ENCODE measurements around the gene ASPHD2.

The ASPHD2 gene

GRCh38 chr22:26461188-26461810 lies 32.2 kb downstream of the ASPHD2 start:
- Histone ChIP-seq H3K36me3 (peaks cover 32% of the 10 kb centered on the region), H3K4me1 (peaks cover 7% of the 10 kb centered on the region; the same call in 1 of the 2 replicates), H3K27me3 (no peaks in the 10 kb centered on the region), H3K4me3 (ENCODE audit: low read depth, low read length) (no peak overlapping the region), H3K9me3 (no peaks in the 10 kb centered on the region)
- TF ChIP-seq, protein P1, sequence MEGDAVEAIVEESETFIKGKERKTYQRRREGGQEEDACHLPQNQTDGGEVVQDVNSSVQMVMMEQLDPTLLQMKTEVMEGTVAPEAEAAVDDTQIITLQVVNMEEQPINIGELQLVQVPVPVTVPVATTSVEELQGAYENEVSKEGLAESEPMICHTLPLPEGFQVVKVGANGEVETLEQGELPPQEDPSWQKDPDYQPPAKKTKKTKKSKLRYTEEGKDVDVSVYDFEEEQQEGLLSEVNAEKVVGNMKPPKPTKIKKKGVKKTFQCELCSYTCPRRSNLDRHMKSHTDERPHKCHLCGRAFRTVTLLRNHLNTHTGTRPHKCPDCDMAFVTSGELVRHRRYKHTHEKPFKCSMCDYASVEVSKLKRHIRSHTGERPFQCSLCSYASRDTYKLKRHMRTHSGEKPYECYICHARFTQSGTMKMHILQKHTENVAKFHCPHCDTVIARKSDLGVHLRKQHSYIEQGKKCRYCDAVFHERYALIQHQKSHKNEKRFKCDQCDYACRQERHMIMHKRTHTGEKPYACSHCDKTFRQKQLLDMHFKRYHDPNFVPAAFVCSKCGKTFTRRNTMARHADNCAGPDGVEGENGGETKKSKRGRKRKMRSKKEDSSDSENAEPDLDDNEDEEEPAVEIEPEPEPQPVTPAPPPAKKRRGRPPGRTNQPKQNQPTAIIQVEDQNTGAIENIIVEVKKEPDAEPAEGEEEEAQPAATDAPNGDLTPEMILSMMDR (IDR thresholded peaks at IDR 0.05; ENCODE audit: low read depth, low read length) = peak; percentile 95
- peak; percentile 87 for DNase-seq

DNA sequence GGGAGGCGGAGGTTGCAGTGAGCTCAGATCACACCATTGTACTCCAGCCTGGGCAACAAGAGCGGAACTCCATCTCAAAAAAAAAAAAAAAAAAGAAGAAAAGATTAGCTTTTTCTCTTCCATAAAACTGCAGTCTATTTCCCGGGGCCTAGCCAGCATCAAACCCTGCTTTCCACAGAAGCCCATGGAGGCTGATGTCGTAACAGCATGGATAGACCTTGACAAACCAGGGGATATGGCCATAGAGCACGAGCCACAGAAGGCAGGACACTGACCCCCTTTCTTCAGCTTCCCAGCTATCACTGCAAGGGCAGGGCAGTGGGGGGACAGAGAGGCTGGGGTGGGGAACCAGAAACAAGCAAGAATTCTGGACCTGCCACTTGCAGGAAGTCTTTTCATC lies 33.0 kb downstream of the ASPHD2 start:
- Histone ChIP-seq H3K9me3 (no peaks in the 10 kb centered on the region), H3K27me3 (no peaks in the 10 kb centered on the region), H3K4me1 (peaks cover 7% of the 10 kb centered on the region; the same call in 1 of the 2 replicates), H3K36me3 (peaks cover 32% of the 10 kb centered on the region), H3K4me3 (ENCODE audit: low read depth, low read length) (no peak overlapping the region)
- no peak for DNase-seq
- TF ChIP-seq, protein P1 (IDR thresholded peaks at IDR 0.05; ENCODE audit: low read depth, low read length) = no peak

DNA sequence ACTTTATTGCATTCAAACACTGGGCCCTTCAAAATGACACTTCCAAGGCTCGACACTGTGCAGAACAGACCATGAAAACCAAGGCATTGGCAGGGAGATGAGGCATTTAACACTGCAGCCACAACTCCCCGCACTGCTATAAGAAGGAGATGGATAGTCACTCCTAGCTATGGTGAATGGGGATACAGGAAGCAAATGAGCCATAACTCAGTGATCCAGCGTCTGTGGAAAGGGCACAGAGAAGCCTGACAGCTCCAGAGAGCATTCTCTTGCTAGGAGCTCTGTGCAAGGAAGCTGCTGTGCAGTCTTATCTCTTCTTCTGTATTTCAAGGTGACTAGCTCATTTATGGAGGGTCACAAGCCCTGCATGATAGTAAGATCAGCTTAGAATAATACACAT lies 33.6 kb downstream of the ASPHD2 start:
- Histone ChIP-seq H3K36me3 (peaks cover 32% of the 10 kb centered on the region), H3K9me3 (no peaks in the 10 kb centered on the region), H3K4me1 (peaks cover 7% of the 10 kb centered on the region; the same call in 1 of the 2 replicates), H3K4me3 (ENCODE audit: low read depth, low read length) (no peak overlapping the region), H3K27me3 (no peaks in the 10 kb centered on the region)
- TF ChIP-seq, protein P1 (IDR thresholded peaks at IDR 0.05; ENCODE audit: low read depth, low read length) = no peak
- DNase-seq = no peak

DNA sequence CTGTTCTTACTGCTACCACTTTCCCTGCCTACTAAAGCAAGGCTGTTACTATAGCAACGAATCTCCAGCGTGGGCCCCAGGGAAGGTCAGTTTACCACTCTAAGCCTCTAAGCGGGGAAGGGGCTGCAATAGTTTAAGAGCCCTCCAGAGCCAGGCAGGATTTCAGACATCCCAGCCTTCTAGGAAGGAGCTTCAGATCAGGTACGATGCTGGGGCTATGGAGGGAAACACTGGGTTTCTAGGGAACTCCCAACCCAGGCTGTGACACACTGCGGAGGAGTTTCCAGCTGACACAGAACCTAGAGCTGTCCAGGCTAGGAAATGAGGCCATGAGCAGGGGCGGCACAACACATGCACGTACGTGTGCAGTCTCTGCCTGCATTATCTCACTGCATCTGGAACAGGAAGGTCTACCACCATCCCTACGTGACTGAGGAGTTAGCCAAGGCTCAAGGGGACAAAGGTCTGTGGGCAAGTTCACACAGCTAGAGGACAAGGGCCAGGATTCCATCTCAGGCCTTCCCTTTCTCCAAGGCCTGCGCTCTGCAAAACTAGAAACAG lies 34.1 kb downstream of the ASPHD2 start:
- Histone ChIP-seq H3K4me1 (peaks cover 7% of the 10 kb centered on the region; the same call in 1 of the 2 replicates), H3K9me3 (no peaks in the 10 kb centered on the region), H3K36me3 (peaks cover 32% of the 10 kb centered on the region), H3K27me3 (no peaks in the 10 kb centered on the region), H3K4me3 (ENCODE audit: low read depth, low read length) (no peak overlapping the region)
- TF ChIP-seq, protein P1 (IDR thresholded peaks at IDR 0.05; ENCODE audit: low read depth, low read length) = no peak
- DNase-seq = no peak

- DNase-seq = no peak
- H3K36me3 ChIP-seq = peaks cover 38% of the 10 kb centered on the region
- H3K4me3 ChIP-seq (ENCODE audit: low read depth, low read length) = no peak overlapping the region
- TF ChIP-seq, protein P1 (IDR thresholded peaks at IDR 0.05; ENCODE audit: low read depth, low read length) = no peak
- H3K4me1 ChIP-seq = peaks cover 7% of the 10 kb centered on the region; the same call in 1 of the 2 replicates
- H3K27me3 ChIP-seq = no peaks in the 10 kb centered on the region
- H3K9me3 ChIP-seq = no peaks in the 10 kb centered on the region
These were observed 34.6 kb downstream of the ASPHD2 start for GRCh38 chr22:26463688-26464087.

GRCh38 chr22:26464312-26464711 lies 35.3 kb downstream of the ASPHD2 start:
- no peaks in the 10 kb centered on the region for H3K27me3 ChIP-seq
- no peaks in the 10 kb centered on the region for H3K9me3 ChIP-seq
- no peak for DNase-seq
- H3K4me3 ChIP-seq (ENCODE audit: low read depth, low read length) = no peak overlapping the region
- peaks cover 7% of the 10 kb centered on the region; the same call in 1 of the 2 replicates for H3K4me1 ChIP-seq
- peaks cover 40% of the 10 kb centered on the region for H3K36me3 ChIP-seq
- TF ChIP-seq, protein P1 (IDR thresholded peaks at IDR 0.05; ENCODE audit: low read depth, low read length) = no peak
